Gastrocnemius medialis (tissue), 4 donors: Measurements from ENCODE around the gene STEAP4. TPM values are rescaled to one million over a fixed set of nuclear protein-coding genes. Genes with fewer than 3 reads are reported as not detected.
A peak's percentile ranks its signal among the peaks of the same experiment; 100 is the strongest.

ENCODE experiments used
- ATAC-seq, 2 donors: fragments of 150-250 bp; one replicate each; pipeline ENCODE4 v1.9.1; 2016
- DNase-seq, 2 donors: peaks; one replicate each; pipeline ENCODE4 v3.0.0-alpha.2; 2019
- H3K27ac ChIP-seq, 4 donors: fragments of 200-600 bp; sonication (generic); 1 replicate in 1 of 4; 2 replicates in 3 of 4; pipeline ENCODE4 v1.5.1; 2016 to 2018; ENCODE audit warnings: mild to moderate bottlenecking in 2 of 4, moderate library complexity in 1 of 4
- H3K27me3 ChIP-seq, 3 donors: fragments of 200-600 bp; sonication (generic) in 2 of 3; 1 replicate in 1 of 3; 2 replicates in 2 of 3; pipeline versions ENCODE4 v1.5.1 to v1.6.0; 2016 to 2019; ENCODE audit warnings: mild to moderate bottlenecking in 1 of 3, moderate library complexity in 1 of 3
- H3K36me3 ChIP-seq, 2 donors: fragments of 200-600 bp; sonication (generic) in 1 of 2; one replicate each; pipeline ENCODE4 v1.5.1; 2017 to 2018
- H3K4me1 ChIP-seq, 2 donors: fragments of 200-600 bp; sonication (generic) in 1 of 2; one replicate each; pipeline ENCODE4 v1.5.1; 2016 to 2017; ENCODE audit warnings: mild to moderate bottlenecking in 2 of 2
- H3K4me3 ChIP-seq, 4 donors: fragments of 200-600 bp; sonication (generic) in 3 of 4; 1 replicate in 1 of 4; 2 replicates in 3 of 4; pipeline ENCODE4 v1.5.1; 2016 to 2019; ENCODE audit warnings: mild to moderate bottlenecking in 2 of 4
- H3K9me3 ChIP-seq, 3 donors: fragments of 200-600 bp; sonication (generic) in 2 of 3; 1 replicate in 1 of 3; 2 replicates in 2 of 3; pipeline ENCODE4 v1.5.1; 2016 to 2019
- CTCF ChIP-seq, 5 experiments: fragments of 450-650 bp in 3 of 5; fragments of 200-600 bp in 2 of 5; sonication (generic) in 2 of 5; IDR thresholded peaks in 4 of 5; conservative IDR thresholded peaks in 1 of 5; 1 replicate in 4 of 5; 2 replicates in 1 of 5; pipeline ENCODE4 v1.5.1; 2016 to 2019; ENCODE audit warnings: antibody characterized with exemption in 5 of 5, mild to moderate bottlenecking in 3 of 5, moderate library complexity in 3 of 5
- POLR2A ChIP-seq, 2 donors: fragments of 450-650 bp; IDR thresholded peaks; one replicate each; pipeline ENCODE4 v1.6.1; 2017; ENCODE audit warnings: antibody characterized with exemption in 2 of 2, mild to moderate bottlenecking in 2 of 2, moderate library complexity in 2 of 2
- in situ Hi-C, 4 donors: fragments of 200-750 bp; cut with MboI; loops; one replicate each; pipeline versions ENCODE4 v1.15.0 to v1.8.0; 2017; ENCODE audit warnings: low sequenced_read_pairs in 4 of 4
- intact Hi-C: fragments of 100-400 bp; cut with DNase I; formaldehyde crosslinking; loops from one replicate; pipeline ENCODE4 v1.15.1; 2023; ENCODE audit warnings: low total_unique reads
- total RNA-seq, 4 donors: library from RNA; depleted of rRNA; stranded (reverse); fragments of >200 nt; gene quantifications; one replicate each; pipeline versions ENCODE4 v1.1.0 to v1.2.3, GENCODE V29; 2016

STEAP4 gene
- total RNA-seq, 4 donors from 2014 or later = 13.5 to 24.5 (median 16.2) TPM

GRCh38 chr7:88347090-88347489, 40.4 kb upstream of the STEAP4 start:
- H3K36me3 ChIP-seq = no peaks in the 10 kb centered on the region
- no peaks in the 10 kb centered on the region for H3K4me1 ChIP-seq
- intact Hi-C loops (no loop called here), in situ Hi-C loops (no loop called here)
- no peak for ATAC-seq
- H3K9me3 ChIP-seq = no peaks in the 10 kb centered on the region
- no peak overlapping the region for H3K27ac ChIP-seq
- DNase-seq = no peak
- no peak overlapping the region for H3K4me3 ChIP-seq
- no peak for TF ChIP-seq POLR2A (IDR thresholded peaks at IDR 0.05)
- TF ChIP-seq CTCF (IDR thresholded peaks at IDR 0.05 in 4 of 5, conservative IDR thresholded peaks at IDR 0.05 in 1 of 5) = no peak
- H3K27me3 ChIP-seq = no peaks in the 10 kb centered on the region

- Histone ChIP-seq H3K4me1 (no peaks in the 10 kb centered on the region), H3K4me3 (no peak overlapping the region), H3K27ac (no peak overlapping the region), H3K36me3 (no peaks in the 10 kb centered on the region), H3K9me3 (no peaks in the 10 kb centered on the region), H3K27me3 (no peaks in the 10 kb centered on the region)
- TF ChIP-seq CTCF (IDR thresholded peaks at IDR 0.05 in 4 of 5, conservative IDR thresholded peaks at IDR 0.05 in 1 of 5) = no peak
- TF ChIP-seq POLR2A (IDR thresholded peaks at IDR 0.05) = no peak
- DNase-seq (no peak), ATAC-seq (no peak)
- intact Hi-C loops (no loop called here), in situ Hi-C loops (no loop called here)
These were observed 39.7 kb upstream of the STEAP4 start for GRCh38 chr7:88346357-88346756.

- intact Hi-C loops (no loop called here), in situ Hi-C loops (no loop called here)
- no peak overlapping the region for H3K4me3 ChIP-seq
- no peaks in the 10 kb centered on the region for H3K36me3 ChIP-seq
- DNase-seq (no peak), ATAC-seq (no peak)
- no peaks in the 10 kb centered on the region for H3K9me3 ChIP-seq
- TF ChIP-seq POLR2A (IDR thresholded peaks at IDR 0.05) = no peak
- peak in 2 of 5 experiments; percentile 29 to 41 for TF ChIP-seq CTCF (IDR thresholded peaks at IDR 0.05 in 4 of 5, conservative IDR thresholded peaks at IDR 0.05 in 1 of 5)
- no peaks in the 10 kb centered on the region for H3K27me3 ChIP-seq
- H3K27ac ChIP-seq = no peak overlapping the region
- no peaks in the 10 kb centered on the region for H3K4me1 ChIP-seq
These were observed 38.5 kb upstream of the STEAP4 start for GRCh38 chr7:88344956-88345832.

GRCh38 chr7:88344271-88344670, 37.6 kb upstream of the STEAP4 start:
- intact Hi-C loops (no loop called here), in situ Hi-C loops (no loop called here)
- no peaks in the 10 kb centered on the region for H3K36me3 ChIP-seq
- DNase-seq = no peak
- H3K27me3 ChIP-seq = no peaks in the 10 kb centered on the region
- ATAC-seq = no peak
- no peak overlapping the region for H3K27ac ChIP-seq
- no peaks in the 10 kb centered on the region for H3K4me1 ChIP-seq
- no peaks in the 10 kb centered on the region for H3K9me3 ChIP-seq
- H3K4me3 ChIP-seq = no peak overlapping the region
- no peak for TF ChIP-seq CTCF (IDR thresholded peaks at IDR 0.05 in 4 of 5, conservative IDR thresholded peaks at IDR 0.05 in 1 of 5)
- no peak for TF ChIP-seq POLR2A (IDR thresholded peaks at IDR 0.05)
